ENCODE data around the gene WRNIP1.

Gene WRNIP1

GRCh38 chr6:2763876-2764540, 1.2 kb upstream of the WRNIP1 start:
- no peak for DNase-seq

DNA sequence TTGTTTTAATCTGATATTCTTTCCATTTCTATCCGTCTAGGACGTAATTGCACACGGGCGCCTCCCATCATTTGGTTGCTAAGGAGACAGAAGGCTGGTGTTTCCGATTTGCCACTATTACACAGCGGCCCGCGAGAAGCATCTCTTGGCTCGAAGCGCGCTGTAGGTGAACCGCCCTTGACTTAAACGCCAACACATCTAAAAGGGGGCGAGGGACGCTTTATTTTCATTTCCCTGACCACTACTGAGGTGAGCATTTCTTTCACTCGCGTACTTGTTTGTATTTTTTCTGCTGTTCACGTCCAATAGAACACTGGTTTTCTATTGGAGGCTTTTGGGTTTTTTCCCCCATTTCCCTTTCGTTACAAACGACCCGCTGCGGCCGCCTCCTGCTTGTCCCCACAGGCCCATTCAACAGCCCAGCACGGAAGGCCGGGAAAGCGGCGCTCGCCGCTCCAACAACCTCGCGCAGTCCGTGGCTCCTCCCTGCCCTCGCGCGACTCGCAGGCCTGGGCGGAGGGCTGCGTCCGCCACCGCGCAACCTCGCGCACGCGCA, 505 bp upstream of the WRNIP1 start:
- peak; percentile 68 for DNase-seq

GRCh38 chr6:2765896-2766766, 938 bp downstream of the WRNIP1 start:
- DNase-seq = peak; percentile 47

DNA sequence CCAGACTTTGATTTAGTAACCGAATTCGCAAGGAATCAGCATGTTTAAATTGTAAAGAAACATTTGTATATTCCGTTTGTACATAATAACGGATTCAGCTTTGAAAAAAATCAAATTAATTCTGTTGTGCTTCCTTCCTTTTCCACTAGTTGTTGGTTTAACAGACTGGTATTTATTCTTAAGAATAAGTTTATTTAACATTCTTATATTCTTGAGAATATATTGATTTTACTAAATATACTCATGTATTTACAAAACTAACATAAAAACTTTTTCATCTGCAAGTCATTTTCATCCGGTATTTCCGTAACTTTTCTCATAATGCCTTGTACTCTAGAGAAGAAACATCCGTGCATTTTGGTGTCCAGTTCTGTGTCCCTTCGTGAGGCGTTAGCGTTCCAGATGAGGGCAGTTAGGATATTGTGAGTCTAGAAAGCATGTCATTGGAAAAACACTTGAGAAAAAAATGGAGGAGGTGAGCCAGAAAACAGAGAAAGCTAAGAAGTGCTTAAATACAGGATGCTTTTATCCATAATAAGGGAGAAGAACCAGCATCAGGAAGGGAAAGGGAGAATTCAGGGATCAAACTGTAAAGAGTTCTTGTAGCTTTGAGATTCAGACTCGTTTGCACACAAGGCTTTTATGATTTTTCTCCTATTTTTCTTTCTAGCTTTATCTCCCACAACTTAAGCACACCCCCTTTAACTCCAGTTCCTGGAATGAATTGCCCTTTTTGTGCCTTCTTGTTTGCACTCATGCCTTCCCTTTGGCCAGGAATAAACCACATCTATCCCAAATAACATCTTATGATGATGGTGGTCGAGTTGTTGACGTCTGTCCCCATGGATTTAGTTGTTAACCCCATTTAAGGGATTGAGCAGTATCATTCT, 1.8 kb downstream of the WRNIP1 start:
- no peak for DNase-seq

GRCh38 chr6:2767657-2768524, 2.7 kb downstream of the WRNIP1 start:
- peak; percentile 38 for DNase-seq

GRCh38 chr6:2768696-2769095, 3.5 kb downstream of the WRNIP1 start:
- DNase-seq = no peak

DNA sequence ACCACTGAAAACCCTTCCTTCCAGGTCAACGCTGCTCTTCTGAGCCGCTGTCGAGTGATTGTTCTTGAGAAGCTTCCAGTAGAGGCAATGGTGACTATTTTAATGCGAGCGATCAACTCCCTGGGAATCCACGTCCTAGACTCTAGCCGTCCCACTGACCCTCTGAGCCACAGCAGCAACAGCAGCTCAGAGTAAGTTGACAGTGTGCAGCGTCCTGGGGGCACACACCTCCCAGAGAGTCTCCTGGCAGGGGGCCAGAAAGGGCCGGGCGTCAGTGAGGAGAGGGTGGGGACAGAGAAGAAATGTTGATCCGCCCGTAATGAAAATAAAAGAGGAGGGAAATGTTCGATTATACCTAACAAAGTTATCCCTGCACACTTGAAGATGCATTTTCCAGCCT, 5.0 kb downstream of the WRNIP1 start:
- DNase-seq = no peak

DNA sequence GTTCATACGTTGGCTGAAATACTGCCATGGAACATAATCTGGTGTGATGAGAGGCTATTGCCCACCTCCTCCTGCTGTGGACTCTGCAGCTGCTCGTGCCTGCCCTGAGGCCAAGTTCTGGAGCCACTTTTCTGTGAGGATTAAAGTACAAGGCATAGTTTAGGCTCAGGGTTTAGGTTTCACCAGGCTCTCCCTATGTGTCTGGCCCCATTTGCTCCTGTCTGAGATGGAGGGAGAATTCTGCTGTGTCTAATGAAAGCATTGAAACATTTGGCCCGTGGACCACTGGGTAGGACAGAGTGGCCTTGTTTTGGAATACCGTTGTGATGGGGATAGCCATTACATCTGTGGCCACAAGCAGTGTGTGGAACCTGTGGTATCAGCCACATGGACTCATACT, 5.9 kb downstream of the WRNIP1 start:
- no peak for DNase-seq

DNA sequence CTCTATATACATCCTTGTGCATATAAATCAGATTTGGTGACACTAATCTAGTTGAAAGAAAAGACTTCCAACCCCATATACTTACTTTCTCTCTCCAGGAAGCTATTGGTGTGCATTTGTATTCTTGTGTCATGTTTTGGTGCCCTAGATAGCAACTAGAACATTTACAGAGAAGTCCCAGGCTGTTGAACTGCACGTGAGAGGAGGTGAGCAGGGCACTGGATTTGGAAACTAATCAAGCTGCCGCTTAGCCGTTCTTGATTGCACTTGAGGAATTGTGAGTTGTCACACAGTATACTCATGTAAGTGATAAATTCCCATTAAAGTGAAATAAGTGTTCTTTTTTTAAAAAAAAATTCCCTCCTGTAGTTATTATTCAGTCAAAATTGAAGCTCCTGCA, 7.6 kb downstream of the WRNIP1 start:
- no peak for DNase-seq

DNA sequence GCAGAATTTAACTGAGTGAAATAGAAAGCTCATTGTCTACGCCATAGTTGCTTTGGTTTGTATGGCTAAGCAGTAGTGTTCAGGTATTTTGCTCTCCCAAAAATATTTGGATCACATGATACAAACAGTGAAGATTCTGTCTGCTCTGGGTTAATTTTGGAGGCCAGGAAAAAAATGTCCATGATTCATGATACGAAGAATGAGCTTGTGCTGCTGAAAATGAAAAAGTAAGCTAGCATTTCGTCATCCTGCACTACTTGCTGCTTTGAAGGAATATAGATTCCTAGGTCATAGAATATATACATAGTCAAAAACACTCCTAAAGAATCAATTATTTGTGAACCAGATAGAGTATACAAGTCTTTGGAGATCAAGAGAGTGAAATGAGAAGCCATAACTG, 8.3 kb downstream of the WRNIP1 start:
- no peak for DNase-seq

DNA sequence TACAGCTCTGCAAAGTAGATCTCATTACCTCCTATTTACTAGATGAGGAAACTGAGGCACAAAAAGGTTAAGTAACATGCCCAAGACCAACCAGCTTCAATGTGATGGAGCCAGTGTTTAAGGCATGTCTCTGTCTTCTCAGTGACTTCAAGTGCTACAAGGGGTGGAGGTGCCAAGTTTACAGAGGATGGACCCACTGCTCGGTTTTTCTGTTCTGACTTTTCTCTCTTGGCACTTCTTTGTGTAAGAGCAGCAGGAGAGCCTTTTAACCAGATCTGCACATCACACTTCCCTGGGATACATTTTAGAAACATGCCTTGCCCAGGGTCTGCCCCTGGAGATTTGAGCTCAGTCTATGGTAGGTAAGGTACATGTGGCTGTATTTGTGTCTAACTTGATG, 9.8 kb downstream of the WRNIP1 start:
- no peak for DNase-seq

GRCh38 chr6:2777249-2777648, 12.1 kb downstream of the WRNIP1 start:
- no peak for DNase-seq

DNA sequence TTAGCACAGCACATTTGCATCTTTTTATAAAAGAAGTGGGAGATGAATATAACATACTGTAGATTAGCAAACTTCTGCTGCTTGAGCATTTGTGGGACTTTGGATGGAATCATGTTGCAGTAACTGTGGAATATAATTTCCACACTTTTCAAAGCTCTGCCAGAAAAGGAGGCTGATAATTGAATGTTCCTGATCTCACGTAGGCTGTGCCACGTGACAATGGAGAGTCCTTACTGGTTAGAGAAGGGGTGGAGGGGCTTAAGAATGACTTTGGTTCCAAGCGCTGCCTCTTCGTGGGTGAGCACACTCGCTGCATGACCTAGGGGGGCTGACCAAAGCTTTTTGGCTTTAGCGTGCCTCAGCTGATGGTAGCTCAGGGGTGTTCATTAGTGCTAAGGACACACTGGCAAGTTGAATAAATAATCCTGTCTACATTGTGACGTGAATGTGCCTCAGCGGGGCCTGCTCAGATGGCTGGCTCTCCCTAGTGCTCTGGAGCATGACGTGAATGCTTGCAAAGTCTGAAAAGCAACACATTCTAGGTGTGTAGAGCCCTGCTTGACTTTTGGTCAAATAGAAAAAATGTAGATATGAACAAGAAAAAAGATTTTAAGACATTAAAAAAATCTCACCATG, 15.0 kb downstream of the WRNIP1 start:
- no peak for DNase-seq

GRCh38 chr6:2781685-2782355, 16.6 kb downstream of the WRNIP1 start:
- no peak for DNase-seq

- DNase-seq = no peak
These were observed 17.1 kb downstream of the WRNIP1 start for GRCh38 chr6:2782356-2782708.

DNA sequence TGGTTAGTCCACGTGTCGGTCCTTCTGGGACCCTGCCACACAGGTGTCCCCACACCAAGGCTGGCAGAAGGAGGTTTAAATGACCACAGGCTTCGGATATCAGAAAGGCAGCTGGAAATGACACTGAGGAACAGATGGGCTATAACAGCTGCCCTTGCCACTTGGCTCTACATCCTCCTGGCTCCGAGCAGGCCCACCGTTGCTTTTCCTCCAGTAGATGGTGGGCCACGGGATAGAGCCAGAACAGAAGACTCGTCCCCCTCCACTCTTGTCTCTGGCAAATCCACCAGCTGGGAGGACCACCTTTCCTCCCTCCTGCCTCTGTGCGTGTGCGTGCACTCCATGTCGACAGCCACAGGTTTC, 17.6 kb downstream of the WRNIP1 start:
- DNase-seq = no peak

DNA sequence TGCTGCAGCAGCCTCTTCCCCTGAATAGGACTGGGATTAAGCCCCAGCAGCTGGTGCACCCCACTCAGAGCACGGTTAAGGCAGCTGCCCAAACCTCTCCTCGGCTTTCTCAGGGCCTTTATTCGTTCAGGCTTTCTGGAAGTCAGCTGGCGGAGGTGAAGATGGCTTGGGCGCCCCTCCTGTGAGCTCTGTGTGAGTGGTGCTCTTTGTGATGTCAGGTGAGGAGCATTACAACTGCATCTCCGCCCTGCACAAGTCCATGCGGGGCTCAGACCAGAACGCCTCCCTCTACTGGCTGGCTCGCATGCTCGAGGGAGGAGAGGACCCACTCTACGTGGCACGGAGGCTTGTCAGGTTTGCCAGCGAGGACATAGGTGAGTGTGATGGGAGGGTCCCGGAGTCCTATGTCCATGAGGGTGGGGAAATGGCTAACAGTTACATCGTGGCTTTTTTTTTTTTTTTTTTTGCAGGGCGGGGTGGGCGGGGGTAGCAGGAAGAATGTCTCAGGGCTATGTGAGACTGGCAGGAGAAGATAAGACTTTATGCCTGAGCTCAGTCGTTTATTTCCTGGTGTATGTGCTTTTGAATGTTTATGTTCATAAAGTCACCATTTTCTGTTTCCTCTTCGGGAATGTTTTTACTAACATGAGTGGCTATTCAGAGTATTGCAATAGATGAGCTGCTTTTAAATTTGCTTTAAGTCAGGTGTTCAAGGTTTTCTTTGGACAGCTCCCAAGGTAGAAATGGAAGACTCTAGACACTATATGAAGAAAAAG, 18.2 kb downstream of the WRNIP1 start:
- no peak for DNase-seq

DNA sequence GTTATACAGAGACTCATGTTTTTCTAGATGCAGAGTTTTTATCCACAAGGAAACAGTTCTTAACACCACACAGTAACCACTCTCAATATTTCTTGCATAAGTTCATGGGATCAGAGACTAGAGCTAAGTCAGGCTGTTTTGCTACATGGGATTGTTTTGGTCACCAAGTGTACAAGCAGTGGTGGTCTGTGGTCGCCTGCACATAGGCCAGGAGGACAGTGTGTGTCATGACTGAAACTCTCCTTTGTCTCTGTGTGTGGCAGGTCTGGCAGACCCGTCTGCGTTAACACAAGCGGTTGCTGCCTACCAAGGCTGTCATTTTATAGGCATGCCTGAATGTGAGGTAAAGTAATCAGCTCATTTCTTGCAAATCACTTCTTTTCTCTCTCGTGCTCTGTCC, 18.9 kb downstream of the WRNIP1 start:
- DNase-seq = no peak

GRCh38 chr6:2784930-2785329, 19.7 kb downstream of the WRNIP1 start:
- DNase-seq = no peak

- no peak for DNase-seq
These were observed 21.1 kb downstream of the WRNIP1 start for GRCh38 chr6:2786269-2786668.

All from activated CD4-positive, alpha-beta T cell treated with anti-CD3 and anti-CD28 coated beads, Interleukin-10, Interleukin-2, amounts not matched to agents 100 ng/mL and 50 ng/mL, durations not matched to agents 16 hours and 8 hours (primary cell).